Gastroesophageal sphincter (tissue), 3 donors: ENCODE data around the gene SLC19A3.

Source experiments
- EP300 ChIP-seq: sonication (generic); formaldehyde crosslinking; IDR thresholded peaks from one replicate; pipeline ENCODE4 v1.6.1; 2017; ENCODE audit warnings: antibody characterized with exemption, mild to moderate bottlenecking
- POLR2A ChIP-seq, 2 donors: fragments of 450-650 bp; IDR thresholded peaks; one replicate each; pipeline ENCODE4 v1.6.1; 2017; ENCODE audit warnings: antibody characterized with exemption in 2 of 2, mild to moderate bottlenecking in 2 of 2, moderate library complexity in 1 of 2
- POLR2AphosphoS5 ChIP-seq: sonication (generic); formaldehyde crosslinking; IDR thresholded peaks from one replicate; pipeline ENCODE4 v1.6.1; 2017; ENCODE audit warnings: antibody characterized with exemption
- TF ChIP-seq, protein P1 (sequence below), 4 experiments: fragments of 200-600 bp in 2 of 4; fragments of 450-650 bp in 2 of 4; sonication (generic) in 1 of 4; IDR thresholded peaks; one replicate each; pipeline ENCODE4 v1.5.1; 2017 to 2019; ENCODE audit warnings: antibody characterized with exemption in 4 of 4, mild to moderate bottlenecking in 2 of 4, moderate library complexity in 2 of 4

DNA sequence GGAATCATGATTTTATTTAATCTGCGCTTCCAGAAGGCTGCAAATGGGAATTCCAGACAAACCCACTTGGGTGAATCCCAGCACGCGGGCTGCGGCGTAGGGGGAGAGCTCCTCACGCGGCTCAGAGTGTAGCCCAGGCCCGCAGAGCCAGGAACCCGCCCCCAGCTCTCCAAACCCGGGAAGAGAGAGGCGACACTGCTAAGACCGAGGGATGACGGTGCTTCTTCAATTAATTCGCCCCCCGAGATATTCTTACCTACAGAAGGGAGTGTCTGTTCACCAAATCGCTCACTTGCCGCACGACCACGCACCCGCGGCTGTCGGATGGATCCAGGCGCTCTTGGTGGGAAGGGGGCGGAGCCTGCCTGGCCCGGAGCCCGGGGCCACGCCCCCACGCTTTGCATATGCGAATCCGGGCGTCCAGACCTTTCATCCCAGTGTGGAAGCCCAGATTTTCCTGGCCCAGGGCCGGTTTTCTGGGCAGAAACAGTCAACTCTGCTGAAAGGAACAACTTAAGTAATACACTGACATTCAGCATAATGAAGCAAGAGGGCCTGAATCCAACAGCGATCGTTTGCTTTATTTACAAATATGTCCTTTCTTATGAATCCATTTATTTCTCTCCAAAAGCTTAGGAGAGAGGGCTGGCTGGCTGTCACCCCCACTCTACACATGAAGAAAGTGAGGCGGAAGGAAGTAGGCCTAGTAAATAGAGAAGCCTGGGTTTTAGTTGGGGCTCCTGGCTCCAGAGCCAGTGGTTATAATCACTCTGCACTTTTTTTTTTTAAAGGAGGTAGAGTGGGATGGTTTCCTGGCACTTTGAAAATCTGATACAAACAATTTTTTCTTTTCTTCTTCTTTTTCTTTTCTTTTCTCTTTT, at the start of gene SLC19A3:
- TF ChIP-seq EP300: no peak
- peak; percentile 66 for TF ChIP-seq POLR2AphosphoS5
- TF ChIP-seq, protein P1, sequence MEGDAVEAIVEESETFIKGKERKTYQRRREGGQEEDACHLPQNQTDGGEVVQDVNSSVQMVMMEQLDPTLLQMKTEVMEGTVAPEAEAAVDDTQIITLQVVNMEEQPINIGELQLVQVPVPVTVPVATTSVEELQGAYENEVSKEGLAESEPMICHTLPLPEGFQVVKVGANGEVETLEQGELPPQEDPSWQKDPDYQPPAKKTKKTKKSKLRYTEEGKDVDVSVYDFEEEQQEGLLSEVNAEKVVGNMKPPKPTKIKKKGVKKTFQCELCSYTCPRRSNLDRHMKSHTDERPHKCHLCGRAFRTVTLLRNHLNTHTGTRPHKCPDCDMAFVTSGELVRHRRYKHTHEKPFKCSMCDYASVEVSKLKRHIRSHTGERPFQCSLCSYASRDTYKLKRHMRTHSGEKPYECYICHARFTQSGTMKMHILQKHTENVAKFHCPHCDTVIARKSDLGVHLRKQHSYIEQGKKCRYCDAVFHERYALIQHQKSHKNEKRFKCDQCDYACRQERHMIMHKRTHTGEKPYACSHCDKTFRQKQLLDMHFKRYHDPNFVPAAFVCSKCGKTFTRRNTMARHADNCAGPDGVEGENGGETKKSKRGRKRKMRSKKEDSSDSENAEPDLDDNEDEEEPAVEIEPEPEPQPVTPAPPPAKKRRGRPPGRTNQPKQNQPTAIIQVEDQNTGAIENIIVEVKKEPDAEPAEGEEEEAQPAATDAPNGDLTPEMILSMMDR (IDR thresholded peaks at IDR 0.05): no peak
- no peak for TF ChIP-seq POLR2A (IDR thresholded peaks at IDR 0.05)
